ENCODE data around the gene TLE1. TPM values are rescaled to one million over a fixed set of nuclear protein-coding genes. Genes with fewer than 3 reads are reported as not detected.

Gene TLE1
- total RNA-seq, 1 experiment from 2014 or later, result 49.0 TPM

- H4K20me1 ChIP-seq (ENCODE audit: low read length), result no peaks in the 10 kb centered on the region
- H3K27ac ChIP-seq (ENCODE audit: low read length), result peak overlapping the region; percentile 76
- no peak overlapping the region for H3K9ac ChIP-seq (ENCODE audit: low read length)
- H3K4me1 ChIP-seq (ENCODE audit: insufficient read depth, low read length), result peaks cover 53% of the 10 kb centered on the region
- H2AFZ ChIP-seq (ENCODE audit: low read length), result no peak overlapping the region
- H3K79me2 ChIP-seq (ENCODE audit: low read length), result peaks cover 22% of the 10 kb centered on the region
- CTCF ChIA-PET, result no interaction called here
- H3F3A ChIP-seq (ENCODE audit: low read length, unreplicated experiment), result peaks cover 9% of the 10 kb centered on the region
- H3K4me2 ChIP-seq (ENCODE audit: low read length), result peak overlapping the region; percentile 47; the same call in 1 of the 2 replicates
- H3K9me2 ChIP-seq (replicated peaks; ENCODE audit: low read length), result no peaks in the 10 kb centered on the region
- DNase-seq (no peak), ATAC-seq (no peak)
- H3K27me3 ChIP-seq (ENCODE audit: low read length), result no peaks in the 10 kb centered on the region
- no TSS peak for BruUV-seq (replicated peaks)
- H3K9me3 ChIP-seq (ENCODE audit: low read length), result no peaks in the 10 kb centered on the region
- TF ChIP-seq CTCF (conservative IDR thresholded peaks at IDR 0.05; ENCODE audit: low read depth, low read length) (no peak), EZH2 (IDR thresholded peaks at IDR 0.05; ENCODE audit: low read length, unreplicated experiment) (no peak), EZH2phosphoT487 (IDR thresholded peaks at IDR 0.05; ENCODE audit: borderline replicate concordance, low read length) (no peak)
- intact Hi-C loops (cut with micrococcal nuclease), result loop anchor here (10.0 kb wide), 1 partner anchor 501 kb away; no protein-coding TSS in a partner anchor
- no peak overlapping the region for H3K4me3 ChIP-seq (ENCODE audit: low read length)
- POLR2A ChIA-PET (ENCODE audit: unreplicated experiment), result no interaction called here
- 0 out of 2 replicates have a peak, but pooled peaks cover 4% of the 10 kb centered on the region for H3K36me3 ChIP-seq (ENCODE audit: low read depth, low read length)
These were observed 63.4 kb downstream of the TLE1 start for GRCh38 chr9:81625969-81626368.

GRCh38 chr9:81623778-81624177 is 65.6 kb downstream of the TLE1 start:
- Histone ChIP-seq H3F3A (ENCODE audit: low read length, unreplicated experiment) (no peaks in the 10 kb centered on the region), H2AFZ (ENCODE audit: low read length) (no peak overlapping the region), H3K4me3 (ENCODE audit: low read length) (no peak overlapping the region), H3K36me3 (ENCODE audit: low read depth, low read length) (peaks cover 8% of the 10 kb centered on the region; the same call in 1 of the 2 replicates), H3K9ac (ENCODE audit: low read length) (no peak overlapping the region), H3K4me1 (ENCODE audit: insufficient read depth, low read length) (peaks cover 34% of the 10 kb centered on the region), H3K4me2 (ENCODE audit: low read length) (no peak overlapping the region), H3K27ac (ENCODE audit: low read length) (no peak overlapping the region), H4K20me1 (ENCODE audit: low read length) (no peaks in the 10 kb centered on the region), H3K27me3 (ENCODE audit: low read length) (no peaks in the 10 kb centered on the region), H3K9me3 (ENCODE audit: low read length) (no peaks in the 10 kb centered on the region), H3K9me2 (replicated peaks; ENCODE audit: low read length) (no peaks in the 10 kb centered on the region), H3K79me2 (ENCODE audit: low read length) (peaks cover 22% of the 10 kb centered on the region)
- TF ChIP-seq EZH2 (IDR thresholded peaks at IDR 0.05; ENCODE audit: low read length, unreplicated experiment) (no peak), CTCF (conservative IDR thresholded peaks at IDR 0.05; ENCODE audit: low read depth, low read length) (no peak), EZH2phosphoT487 (IDR thresholded peaks at IDR 0.05; ENCODE audit: borderline replicate concordance, low read length) (no peak)
- DNase-seq (no peak), ATAC-seq (no peak)
- POLR2A ChIA-PET (ENCODE audit: unreplicated experiment), result no interaction called here
- BruUV-seq (replicated peaks), result no TSS peak
- CTCF ChIA-PET, result no interaction called here
- intact Hi-C loops (cut with micrococcal nuclease), result loop anchor here (10.0 kb wide), 1 partner anchor 499 kb away; no protein-coding TSS in a partner anchor

- Histone ChIP-seq H3K4me2 (ENCODE audit: low read length) (no peak overlapping the region), H3K36me3 (ENCODE audit: low read depth, low read length) (peaks cover 8% of the 10 kb centered on the region; the same call in 1 of the 2 replicates), H3K27ac (ENCODE audit: low read length) (no peak overlapping the region), H3K4me3 (ENCODE audit: low read length) (no peak overlapping the region), H3K9me3 (ENCODE audit: low read length) (no peaks in the 10 kb centered on the region), H3K4me1 (ENCODE audit: insufficient read depth, low read length) (peaks cover 23% of the 10 kb centered on the region), H3K9me2 (replicated peaks; ENCODE audit: low read length) (no peaks in the 10 kb centered on the region), H3K79me2 (ENCODE audit: low read length) (peaks cover 18% of the 10 kb centered on the region), H4K20me1 (ENCODE audit: low read length) (no peaks in the 10 kb centered on the region), H3F3A (ENCODE audit: low read length, unreplicated experiment) (no peaks in the 10 kb centered on the region), H3K27me3 (ENCODE audit: low read length) (no peaks in the 10 kb centered on the region), H2AFZ (ENCODE audit: low read length) (no peak overlapping the region), H3K9ac (ENCODE audit: low read length) (no peak overlapping the region)
- no peak for ATAC-seq
- POLR2A ChIA-PET (ENCODE audit: unreplicated experiment), result no interaction called here
- TF ChIP-seq CTCF (conservative IDR thresholded peaks at IDR 0.05; ENCODE audit: low read depth, low read length) (no peak), EZH2phosphoT487 (IDR thresholded peaks at IDR 0.05; ENCODE audit: borderline replicate concordance, low read length) (no peak), EZH2 (IDR thresholded peaks at IDR 0.05; ENCODE audit: low read length, unreplicated experiment) (no peak)
- no TSS peak for BruUV-seq (replicated peaks)
- CTCF ChIA-PET, result no interaction called here
- intact Hi-C loops (cut with micrococcal nuclease), result loop anchor here (10.0 kb wide), 1 partner anchor 498 kb away; no protein-coding TSS in a partner anchor
- DNase-seq, result no peak
These were observed 66.7 kb downstream of the TLE1 start for GRCh38 chr9:81622471-81623255.

All from PC-3 (cell line).